T-helper 2 cell (primary cell): ENCODE data around the gene B4GALT7.
"Not testable (repeated sequence)": the region's sequence is repeated elsewhere in the genome, so short reads cannot be mapped to it uniquely, and the experiment has no call there.

Experiments used
- DNase-seq, 5 experiments: peaks; one replicate each; pipeline versions ENCODE4 v3.0.0 to v3.0.0-alpha.2; 2012 to 2022

Gene B4GALT7

GRCh38 chr5:177609076-177610059, 9.4 kb downstream of the B4GALT7 start:
- no peak for DNase-seq

- no peak for DNase-seq
Measured at GRCh38 chr5:177610131-177610769, 10.3 kb downstream of the B4GALT7 start.

- no peak for DNase-seq
Measured at GRCh38 chr5:177610770-177611445, 11.0 kb downstream of the B4GALT7 start.

GRCh38 chr5:177611446-177612214, 11.7 kb downstream of the B4GALT7 start:
- DNase-seq = no peak

GRCh38 chr5:177612215-177612673, 12.3 kb downstream of the B4GALT7 start:
- DNase-seq = no peak

GRCh38 chr5:177620560-177620959, 20.6 kb downstream of the B4GALT7 start:
- DNase-seq = no peak

GRCh38 chr5:177624172-177624571, 24.2 kb downstream of the B4GALT7 start:
- not testable (repeated sequence) for DNase-seq

- DNase-seq = not testable (repeated sequence)
Measured at GRCh38 chr5:177630186-177630585, 30.3 kb downstream of the B4GALT7 start.

- DNase-seq = not testable (repeated sequence)
Measured at GRCh38 chr5:177634912-177635311, 35.0 kb downstream of the B4GALT7 start.

GRCh38 chr5:177645462-177645861, 45.5 kb downstream of the B4GALT7 start:
- DNase-seq = not testable (repeated sequence)

- not testable (repeated sequence) for DNase-seq
Measured at GRCh38 chr5:177651235-177651634, 51.3 kb downstream of the B4GALT7 start.

GRCh38 chr5:177657846-177658245, 57.9 kb downstream of the B4GALT7 start:
- DNase-seq = not testable (repeated sequence)

- DNase-seq = not testable (repeated sequence)
Measured at GRCh38 chr5:177658542-177658941, 58.6 kb downstream of the B4GALT7 start.
